ENCODE data around the gene GAS7. TPM values are rescaled to one million over a fixed set of nuclear protein-coding genes. Genes with fewer than 3 reads are reported as not detected.

GAS7 gene
- total and polyA plus RNA-seq, 2 of the 13 experiments (the other 11 are each of a cell fraction or from before 2014, with no cell fraction given), result 1.0 to 5.2 TPM

DNA sequence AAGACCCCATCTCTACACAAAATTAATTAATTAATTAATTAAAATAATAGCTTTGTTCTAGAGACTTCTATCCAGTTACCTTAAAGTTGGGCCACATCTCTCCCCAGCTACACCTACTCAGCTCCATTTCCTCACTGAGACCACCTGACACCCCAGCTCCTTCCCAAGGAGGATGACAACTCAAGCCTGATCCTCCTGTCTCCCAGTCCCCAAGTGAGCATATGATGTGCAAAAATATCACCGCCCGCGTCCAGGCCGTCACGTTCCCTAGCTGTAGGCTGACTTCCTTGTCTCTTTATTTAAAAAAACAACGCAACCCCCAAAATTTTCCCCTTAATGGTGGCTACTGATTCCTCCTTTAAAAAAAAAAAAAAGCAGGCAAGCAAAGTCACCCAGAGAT lies 173.2 kb downstream of the GAS7 start (continued):
- TF ChIP-seq, protein P1, sequence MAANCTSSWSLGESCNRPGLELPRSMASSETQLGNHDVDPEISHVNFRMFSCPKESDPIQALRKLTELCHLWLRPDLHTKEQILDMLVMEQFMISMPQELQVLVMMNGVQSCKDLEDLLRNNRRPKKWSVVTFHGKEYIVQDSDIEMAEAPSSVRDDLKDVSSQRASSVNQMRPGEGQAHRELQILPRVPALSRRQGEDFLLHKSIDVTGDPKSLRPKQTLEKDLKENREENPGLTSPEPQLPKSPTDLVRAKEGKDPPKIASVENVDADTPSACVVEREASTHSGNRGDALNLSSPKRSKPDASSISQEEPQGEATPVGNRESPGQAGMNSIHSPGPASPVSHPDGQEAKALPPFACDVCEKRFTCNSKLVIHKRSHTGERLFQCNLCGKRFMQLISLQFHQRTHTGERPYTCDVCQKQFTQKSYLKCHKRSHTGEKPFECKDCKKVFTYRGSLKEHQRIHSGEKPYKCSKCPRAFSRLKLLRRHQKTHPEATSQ (CRISPR knock-in tag; IDR thresholded peaks at IDR 0.05; ENCODE audit: borderline replicate concordance), result no peak
- TF ChIP-seq, protein P2, sequence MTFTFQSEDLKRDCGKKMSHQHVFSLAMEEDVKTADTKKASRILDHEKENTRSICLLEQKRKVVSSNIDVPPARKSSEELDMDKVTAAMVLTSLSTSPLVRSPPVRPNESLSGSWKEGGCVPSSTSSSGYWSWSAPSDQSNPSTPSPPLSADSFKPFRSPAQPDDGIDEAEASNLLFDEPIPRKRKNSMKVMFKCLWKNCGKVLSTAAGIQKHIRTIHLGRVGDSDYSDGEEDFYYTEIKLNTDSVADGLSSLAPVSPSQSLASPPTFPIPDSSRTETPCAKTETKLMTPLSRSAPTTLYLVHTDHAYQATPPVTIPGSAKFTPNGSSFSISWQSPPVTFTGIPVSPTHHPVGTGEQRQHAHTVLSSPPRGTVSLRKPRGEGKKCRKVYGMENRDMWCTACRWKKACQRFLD (CRISPR knock-in tag; IDR thresholded peaks at IDR 0.05; ENCODE audit: borderline replicate concordance), result no peak
- TF ChIP-seq RNF2 (conservative IDR thresholded peaks at IDR 0.05; ENCODE audit: low read depth) (no peak), ZNF343 (CRISPR knock-in tag; IDR thresholded peaks at IDR 0.05) (no peak), ZNF543 (CRISPR knock-in tag; IDR thresholded peaks at IDR 0.05) (no peak), ZBTB7B (CRISPR knock-in tag; IDR thresholded peaks at IDR 0.05) (no peak), ZNF674 (CRISPR knock-in tag; IDR thresholded peaks at IDR 0.05; ENCODE audit: low read depth) (no peak)

DNA sequence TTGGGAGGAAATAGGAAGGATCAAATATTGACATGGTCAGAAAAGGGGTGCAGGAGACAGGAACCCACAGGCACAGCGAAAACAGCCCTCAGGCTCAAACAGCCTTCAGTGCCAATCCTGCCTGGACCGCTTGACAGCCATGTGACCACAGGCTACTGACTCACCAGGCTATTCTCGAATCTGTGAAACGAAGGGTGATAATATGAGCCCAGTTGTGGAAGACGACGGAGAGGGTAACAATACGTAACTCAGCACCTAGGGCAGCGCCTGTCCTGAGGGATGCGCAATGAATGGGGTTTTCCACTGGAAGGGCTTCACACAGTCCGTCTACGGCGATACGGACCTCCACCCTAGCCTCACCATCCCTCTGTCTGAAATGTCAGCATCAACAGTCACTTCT lies 176.0 kb downstream of the GAS7 start:
- no peak overlapping the region for H3K27ac ChIP-seq (ENCODE audit: extremely low read length, insufficient read depth, low read length)
- H3K9ac ChIP-seq (ENCODE audit: insufficient read depth, low read depth, low read length), result no peak overlapping the region
- no peak overlapping the region for H2AFZ ChIP-seq (ENCODE audit: low read length)
- ChIA-PET POLR2A (no interaction called here), CTCF (ENCODE audit: low intra/inter-chr PET ratio, low total read pairs) (no interaction called here)
- no peak overlapping the region for H3K4me2 ChIP-seq (ENCODE audit: low read depth, low read length)
- no peaks in the 10 kb centered on the region for H3K36me3 ChIP-seq (replicated peaks in 1 of 2; ENCODE audit: control insufficient read depth in 1 of 2, insufficient read depth in 2 of 2, low read length in 2 of 2)
- H3K79me2 ChIP-seq (ENCODE audit: insufficient read depth, low read length), result no peaks in the 10 kb centered on the region
- no peak for ATAC-seq
- in situ Hi-C loops (cut with HindIII; ENCODE audit: extremely low pct_ligation_motif_present, low pct_unique_long_range_greater_than_20kb) (no loop called here), intact Hi-C loops (cut with micrococcal nuclease; ENCODE audit: unreplicated experiment) (no loop called here)
- H3K9me3 ChIP-seq (ENCODE audit: low read length), result no peaks in the 10 kb centered on the region
- no peak for DNase-seq (ENCODE audit: low spot score)
- H3K4me3 ChIP-seq (replicated peaks in 1 of 3; ENCODE audit: insufficient read depth in 1 of 3, low read depth in 2 of 3, low read length in 3 of 3), result no peak overlapping the region
- no peaks in the 10 kb centered on the region for H4K20me1 ChIP-seq (ENCODE audit: insufficient read depth, low read length)
- BruUV-seq (replicated peaks), result no TSS peak
- WGBS (ENCODE audit: low lambda C conversion rate), result 67% methylated on average over 8 of the region's 13 CpGs
- no peak for FAIRE-seq
- no peaks in the 10 kb centered on the region for H3K4me1 ChIP-seq (ENCODE audit: insufficient read depth, low read length)
- peaks cover 1 to 20% of the 10 kb centered on the region in 2 experiments; a peak in 4 of 5 replicates for H3K27me3 ChIP-seq (ENCODE audit: control insufficient read depth in 1 of 2, insufficient read depth in 2 of 2, low read length in 2 of 2)
- TF ChIP-seq MTA1 (CRISPR knock-in tag; IDR thresholded peaks at IDR 0.05; ENCODE audit: borderline replicate concordance) (no peak), ZSCAN30 (CRISPR knock-in tag; IDR thresholded peaks at IDR 0.05) (no peak), MED8 (CRISPR knock-in tag; IDR thresholded peaks at IDR 0.05; ENCODE audit: insufficient replicate concordance) (no peak), ZNF407 (CRISPR knock-in tag; IDR thresholded peaks at IDR 0.05; ENCODE audit: not compliant biosample characterization) (no peak), ZNF230 (CRISPR knock-in tag; IDR thresholded peaks at IDR 0.05) (no peak), ZNF773 (CRISPR knock-in tag; IDR thresholded peaks at IDR 0.05; ENCODE audit: borderline replicate concordance) (no peak), ZNF552 (CRISPR knock-in tag; IDR thresholded peaks at IDR 0.05; ENCODE audit: borderline replicate concordance) (no peak)
